Measurements from ENCODE around the gene KRT84.

DNA sequence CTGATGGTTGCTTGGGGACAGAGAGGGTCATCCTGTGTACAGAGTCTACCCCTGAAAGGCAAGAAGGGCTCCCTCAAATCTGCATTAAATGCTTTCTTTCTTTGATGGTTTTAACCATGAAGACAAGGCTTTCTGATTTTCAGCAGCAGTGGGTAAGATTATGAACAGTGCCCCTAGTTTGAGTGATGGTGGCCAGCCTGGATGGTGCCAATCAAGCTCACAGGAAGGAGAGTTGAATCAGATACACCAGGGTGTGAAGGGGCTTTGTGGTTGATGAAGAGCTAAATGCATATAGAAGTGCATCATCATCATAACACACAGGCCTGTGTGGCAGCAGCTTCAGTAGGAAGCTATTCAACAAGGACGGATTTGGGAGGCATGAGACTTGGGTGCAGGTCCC is 23.9 kb downstream of the KRT84 start:
- TF ChIP-seq ZNF423 (CRISPR knock-in tag; IDR thresholded peaks at IDR 0.05) (no peak), IRF2 (CRISPR knock-in tag; IDR thresholded peaks at IDR 0.05; ENCODE audit: borderline replicate concordance, low read depth) (no peak)

Measured in WTC11 (cell line).